HEK293T (cell line): ENCODE results near the gene PLPPR1.

ENCODE experiments used
- CTCF ChIA-PET: fragments of 350-600 bp; formaldehyde crosslinking; extraction: SDS; loops from one replicate; lab custom pipeline; 2021; ENCODE audit warnings: antibody characterized with exemption, inconsistent platforms; lab: Yijun Ruan, JAX
- POLR2A ChIA-PET: fragments of 350-600 bp; formaldehyde crosslinking; extraction: SDS; loops from one replicate; lab custom pipeline; 2020; ENCODE audit warnings: antibody characterized with exemption, inconsistent platforms; lab: Yijun Ruan, JAX
- DNase-seq: peaks from one replicate; pipeline ENCODE4 v3.0.0; 2012; ENCODE audit warnings: mixed read lengths; ENCODE audit errors: extremely low spot score
- ARNT ChIP-seq: fragments of 450-650 bp; IDR thresholded peaks from 2 replicates; pipeline ENCODE4 v1.6.1; 2017; ENCODE audit warnings: mild to moderate bottlenecking
- BHLHE40 ChIP-seq: fragments of 450-650 bp; IDR thresholded peaks from 2 replicates; pipeline ENCODE4 v1.6.1; 2016; ENCODE audit warnings: mild to moderate bottlenecking, moderate library complexity, borderline replicate concordance
- CTBP1 ChIP-seq: fragments of 450-650 bp; IDR thresholded peaks from 2 replicates; pipeline ENCODE4 v1.6.1; 2016; ENCODE audit warnings: borderline replicate concordance
- ELF4 ChIP-seq: fragments of 450-650 bp; IDR thresholded peaks from 2 replicates; pipeline ENCODE4 v1.6.1; 2017; ENCODE audit warnings: antibody characterized with exemption
- FOXA1 ChIP-seq: fragments of 450-650 bp; IDR thresholded peaks from 2 replicates; pipeline ENCODE4 v1.6.1; 2016; ENCODE audit warnings: mild to moderate bottlenecking
- FOXK2 ChIP-seq: fragments of 450-650 bp; IDR thresholded peaks from 2 replicates; pipeline ENCODE4 v1.6.1; 2016; ENCODE audit warnings: mild to moderate bottlenecking
- FOXM1 ChIP-seq: fragments of 450-650 bp; IDR thresholded peaks from 2 replicates; pipeline ENCODE4 v1.6.1; 2017; ENCODE audit warnings: mild to moderate bottlenecking, borderline replicate concordance
- HDGF ChIP-seq: fragments of 450-650 bp; IDR thresholded peaks from 2 replicates; pipeline ENCODE4 v1.6.1; 2017; ENCODE audit warnings: antibody characterized with exemption, borderline replicate concordance
- L3MBTL2 ChIP-seq: fragments of 450-650 bp; conservative IDR thresholded peaks from 2 replicates; pipeline ENCODE4 v1.6.1; 2016; ENCODE audit warnings: mild to moderate bottlenecking
- LEF1 ChIP-seq: fragments of 450-650 bp; IDR thresholded peaks from 2 replicates; pipeline ENCODE4 v1.6.1; 2017; ENCODE audit warnings: mild to moderate bottlenecking, borderline replicate concordance
- NFRKB ChIP-seq: fragments of 450-650 bp; IDR thresholded peaks from 2 replicates; pipeline ENCODE4 v1.6.1; 2016; ENCODE audit warnings: mild to moderate bottlenecking, moderate library complexity
- PKNOX1 ChIP-seq: fragments of 450-650 bp; IDR thresholded peaks from 2 replicates; pipeline ENCODE4 v1.6.1; 2016
- SP1 ChIP-seq: fragments of 450-650 bp; IDR thresholded peaks from 2 replicates; pipeline ENCODE4 v1.6.1; 2017
- SUZ12 ChIP-seq: fragments of 450-650 bp; IDR thresholded peaks from 2 replicates; pipeline ENCODE4 v1.6.1; 2016; ENCODE audit warnings: mild to moderate bottlenecking
- TARDBP ChIP-seq: fragments of 450-650 bp; IDR thresholded peaks from 2 replicates; pipeline ENCODE4 v1.6.1; 2016
- ZNF384 ChIP-seq: fragments of 450-650 bp; IDR thresholded peaks from 2 replicates; pipeline ENCODE4 v1.6.1; 2016

Gene PLPPR1

GRCh38 chr9:101352892-101353463 lies 324.5 kb downstream of the PLPPR1 start:
- no peak for DNase-seq
- POLR2A ChIA-PET = no interaction called here
- TF ChIP-seq TARDBP (no peak), FOXK2 (no peak), ELF4 (no peak), HDGF (no peak), ARNT (no peak), PKNOX1 (no peak), NFRKB (no peak), SP1 (no peak), CTBP1 (no peak), BHLHE40 (no peak), ZNF384 (no peak)
- CTCF ChIA-PET = no interaction called here

- POLR2A ChIA-PET = no interaction called here
- TF ChIP-seq FOXK2 = no peak
- TF ChIP-seq ARNT = no peak
- no peak for TF ChIP-seq NFRKB
- TF ChIP-seq CTBP1 = no peak
- no peak for TF ChIP-seq PKNOX1
- no peak for TF ChIP-seq FOXA1
- TF ChIP-seq L3MBTL2 = no peak
- TF ChIP-seq ELF4 = no peak
- TF ChIP-seq HDGF = no peak
- TF ChIP-seq FOXM1 = no peak
- TF ChIP-seq SP1 = no peak
- TF ChIP-seq SUZ12 = no peak
- DNase-seq = no peak
- CTCF ChIA-PET = no interaction called here
Measured at GRCh38 chr9:101353683-101354082, 325.2 kb downstream of the PLPPR1 start.

GRCh38 chr9:101354143-101354764 lies 325.7 kb downstream of the PLPPR1 start:
- no peak for TF ChIP-seq BHLHE40
- DNase-seq = no peak
- ChIA-PET POLR2A (no interaction called here), CTCF (no interaction called here)

- ChIA-PET CTCF (no interaction called here), POLR2A (no interaction called here)
- no peak for DNase-seq
- no peak for TF ChIP-seq NFRKB
- TF ChIP-seq TARDBP = no peak
- TF ChIP-seq L3MBTL2 = no peak
- no peak for TF ChIP-seq BHLHE40
- no peak for TF ChIP-seq CTBP1
- no peak for TF ChIP-seq FOXA1
- no peak for TF ChIP-seq PKNOX1
- no peak for TF ChIP-seq ARNT
- TF ChIP-seq ELF4 = no peak
- no peak for TF ChIP-seq SUZ12
- TF ChIP-seq FOXM1 = no peak
- no peak for TF ChIP-seq SP1
Measured at GRCh38 chr9:101354765-101355708, 326.5 kb downstream of the PLPPR1 start.

GRCh38 chr9:101356619-101357018 lies 328.1 kb downstream of the PLPPR1 start:
- POLR2A ChIA-PET = no interaction called here
- TF ChIP-seq BHLHE40 (no peak), PKNOX1 (no peak), CTBP1 (no peak), SP1 (no peak), L3MBTL2 (no peak), LEF1 (no peak), NFRKB (no peak), FOXM1 (no peak), FOXA1 (no peak), ZNF384 (no peak), ARNT (no peak), FOXK2 (no peak), HDGF (no peak), SUZ12 (no peak), TARDBP (no peak), ELF4 (no peak)
- CTCF ChIA-PET = no interaction called here
- no peak for DNase-seq
